Measurements from ENCODE around the gene DMP1. TPM values are rescaled to one million over a fixed set of nuclear protein-coding genes. Genes with fewer than 3 reads are reported as not detected.

Gene DMP1
- total RNA-seq, 1 donor from 2014 or later, result not detected

DNA sequence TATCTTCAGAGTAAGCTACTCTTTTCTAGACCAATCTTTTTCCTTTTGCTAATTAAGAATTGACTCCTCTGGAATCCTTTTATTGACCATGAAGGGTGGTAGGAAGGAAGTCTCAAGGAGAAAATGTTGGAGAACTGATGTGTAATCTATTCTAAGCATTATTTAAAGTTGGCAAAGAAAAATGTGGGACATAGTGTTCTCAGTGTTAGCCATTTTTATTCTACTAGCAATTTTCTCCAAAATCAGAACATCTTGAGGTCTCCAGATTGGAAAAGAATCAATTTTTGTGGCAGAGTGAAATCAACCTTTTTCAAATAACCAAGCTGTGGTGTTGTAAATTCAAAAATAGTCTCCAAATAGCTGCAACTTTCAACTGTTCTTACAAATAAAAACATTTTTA is 18.4 kb upstream of the DMP1 start:
- Mint-ChIP-seq H3K36me3 (ENCODE audit: low read depth) (no peaks in the 10 kb centered on the region), H3K27ac (no peak overlapping the region), H3K4me1 (no peaks in the 10 kb centered on the region), H3K9me3 (peaks cover 5% of the 10 kb centered on the region), H3K27me3 (no peaks in the 10 kb centered on the region), H3K4me3 (no peak overlapping the region)
- TF ChIP-seq, protein P1, sequence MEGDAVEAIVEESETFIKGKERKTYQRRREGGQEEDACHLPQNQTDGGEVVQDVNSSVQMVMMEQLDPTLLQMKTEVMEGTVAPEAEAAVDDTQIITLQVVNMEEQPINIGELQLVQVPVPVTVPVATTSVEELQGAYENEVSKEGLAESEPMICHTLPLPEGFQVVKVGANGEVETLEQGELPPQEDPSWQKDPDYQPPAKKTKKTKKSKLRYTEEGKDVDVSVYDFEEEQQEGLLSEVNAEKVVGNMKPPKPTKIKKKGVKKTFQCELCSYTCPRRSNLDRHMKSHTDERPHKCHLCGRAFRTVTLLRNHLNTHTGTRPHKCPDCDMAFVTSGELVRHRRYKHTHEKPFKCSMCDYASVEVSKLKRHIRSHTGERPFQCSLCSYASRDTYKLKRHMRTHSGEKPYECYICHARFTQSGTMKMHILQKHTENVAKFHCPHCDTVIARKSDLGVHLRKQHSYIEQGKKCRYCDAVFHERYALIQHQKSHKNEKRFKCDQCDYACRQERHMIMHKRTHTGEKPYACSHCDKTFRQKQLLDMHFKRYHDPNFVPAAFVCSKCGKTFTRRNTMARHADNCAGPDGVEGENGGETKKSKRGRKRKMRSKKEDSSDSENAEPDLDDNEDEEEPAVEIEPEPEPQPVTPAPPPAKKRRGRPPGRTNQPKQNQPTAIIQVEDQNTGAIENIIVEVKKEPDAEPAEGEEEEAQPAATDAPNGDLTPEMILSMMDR (IDR thresholded peaks at IDR 0.05), result no peak
- intact Hi-C loops (cut with micrococcal nuclease), result no loop called here
- ChIA-PET CTCF (no interaction called here), POLR2A (no interaction called here)
- DNase-seq (no peak), ATAC-seq (ENCODE audit: low read depth) (no peak)

DNA sequence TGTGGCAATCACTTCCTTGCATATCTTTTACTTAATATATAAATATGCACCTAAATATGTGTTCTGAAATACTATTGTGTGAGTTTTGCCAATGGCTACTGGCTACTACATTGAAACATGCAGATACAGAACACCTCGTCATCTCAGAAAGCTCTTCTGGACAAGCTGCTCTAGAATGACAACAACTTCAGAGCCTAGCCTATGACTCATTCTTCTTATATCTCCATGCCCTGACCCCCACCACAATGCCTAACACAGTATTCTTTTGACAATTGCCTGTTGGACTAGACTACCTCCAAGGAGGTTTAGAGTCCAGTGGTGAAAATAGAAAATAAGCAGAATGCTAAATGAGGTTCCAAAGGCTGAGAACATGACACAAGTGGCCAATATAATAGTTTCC is 17.6 kb upstream of the DMP1 start:
- DNase-seq, result no peak
- Mint-ChIP-seq H3K27ac (no peak overlapping the region), H3K27me3 (no peaks in the 10 kb centered on the region), H3K36me3 (ENCODE audit: low read depth) (no peaks in the 10 kb centered on the region), H3K4me1 (no peaks in the 10 kb centered on the region), H3K9me3 (peaks cover 5% of the 10 kb centered on the region), H3K4me3 (no peak overlapping the region)
- intact Hi-C loops (cut with micrococcal nuclease), result no loop called here
- ChIA-PET CTCF (no interaction called here), POLR2A (no interaction called here)
- ATAC-seq (ENCODE audit: low read depth), result no peak
- TF ChIP-seq, protein P1 (IDR thresholded peaks at IDR 0.05), result no peak

DNA sequence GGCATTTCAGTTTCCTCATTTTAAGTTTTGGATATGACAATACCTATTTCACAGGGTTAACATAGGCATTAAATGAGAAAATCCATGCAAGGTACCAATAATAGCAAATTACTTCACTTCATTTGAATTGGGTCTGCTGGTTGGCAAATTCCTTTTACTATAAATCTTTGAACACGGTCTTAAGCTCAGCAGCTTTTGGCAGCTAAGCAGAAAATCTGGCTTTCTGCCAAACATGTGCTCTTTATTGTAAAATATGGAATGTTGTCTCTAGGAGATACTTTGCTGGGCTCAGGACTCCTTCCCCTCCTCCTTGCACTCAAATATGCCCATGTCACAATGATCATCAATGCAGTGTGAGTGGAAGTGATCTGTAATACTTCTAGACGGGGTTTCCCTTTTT is 16.8 kb upstream of the DMP1 start:
- ChIA-PET POLR2A (no interaction called here), CTCF (no interaction called here)
- intact Hi-C loops (cut with micrococcal nuclease), result no loop called here
- Mint-ChIP-seq H3K9me3 (peaks cover 5% of the 10 kb centered on the region), H3K4me1 (no peaks in the 10 kb centered on the region), H3K36me3 (ENCODE audit: low read depth) (no peaks in the 10 kb centered on the region), H3K4me3 (no peak overlapping the region), H3K27me3 (no peaks in the 10 kb centered on the region), H3K27ac (no peak overlapping the region)
- DNase-seq (no peak), ATAC-seq (ENCODE audit: low read depth) (no peak)
- TF ChIP-seq, protein P1 (IDR thresholded peaks at IDR 0.05), result no peak

DNA sequence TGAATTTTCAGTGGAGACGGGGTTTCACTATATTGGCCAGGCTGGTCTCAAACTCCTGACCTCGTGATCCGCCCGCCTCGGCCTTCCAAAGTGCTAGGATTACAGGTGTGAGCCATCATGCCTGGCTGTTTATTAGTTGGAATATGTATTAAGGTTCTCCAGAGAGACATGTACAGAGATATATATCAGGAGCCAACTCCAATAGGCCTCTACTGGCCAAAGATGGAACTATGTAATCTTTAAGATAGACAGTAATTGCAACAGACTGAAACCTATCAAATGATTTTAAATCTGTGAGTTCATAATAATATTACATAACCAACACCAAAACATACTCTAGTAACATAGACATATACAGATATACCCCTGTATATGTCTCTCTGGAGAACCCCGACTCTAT is 5.8 kb upstream of the DMP1 start:
- ATAC-seq (ENCODE audit: low read depth), result no peak
- intact Hi-C loops (cut with micrococcal nuclease), result no loop called here
- H3K27me3 Mint-ChIP-seq, result no peaks in the 10 kb centered on the region
- TF ChIP-seq, protein P1 (IDR thresholded peaks at IDR 0.05), result no peak
- H3K4me1 Mint-ChIP-seq, result no peaks in the 10 kb centered on the region
- H3K36me3 Mint-ChIP-seq (ENCODE audit: low read depth), result no peaks in the 10 kb centered on the region
- H3K4me3 Mint-ChIP-seq, result no peak overlapping the region
- H3K9me3 Mint-ChIP-seq, result no peaks in the 10 kb centered on the region
- H3K27ac Mint-ChIP-seq, result no peak overlapping the region
- CTCF ChIA-PET, result no interaction called here
- POLR2A ChIA-PET, result no interaction called here
- DNase-seq, result no peak

DNA sequence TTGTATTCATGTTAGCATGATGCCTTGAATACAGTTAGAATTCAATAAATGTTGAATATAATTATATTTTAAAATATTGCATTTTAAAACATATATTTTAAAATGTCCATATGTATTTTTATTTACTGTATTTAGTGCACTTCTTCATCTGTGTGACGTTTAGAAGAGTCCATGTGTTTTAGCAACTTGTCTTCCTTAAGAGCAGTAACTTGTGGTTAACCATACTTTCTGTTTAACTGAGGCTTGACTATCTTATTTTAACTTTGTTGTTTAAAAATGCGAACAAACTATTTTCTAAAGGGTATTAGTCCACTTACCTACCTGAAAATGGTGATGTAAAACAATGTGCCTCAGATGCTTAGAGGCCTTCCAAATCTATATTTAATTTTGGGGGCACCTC is 858 bp downstream of the DMP1 start:
- H3K4me1 Mint-ChIP-seq, result no peaks in the 10 kb centered on the region
- H3K27ac Mint-ChIP-seq, result no peak overlapping the region
- ATAC-seq (ENCODE audit: low read depth) (no peak), DNase-seq (no peak)
- no peak overlapping the region for H3K4me3 Mint-ChIP-seq
- ChIA-PET CTCF (no interaction called here), POLR2A (no interaction called here)
- H3K9me3 Mint-ChIP-seq, result no peaks in the 10 kb centered on the region
- peaks cover 3% of the 10 kb centered on the region for H3K27me3 Mint-ChIP-seq
- H3K36me3 Mint-ChIP-seq (ENCODE audit: low read depth), result no peaks in the 10 kb centered on the region
- intact Hi-C loops (cut with micrococcal nuclease), result no loop called here
- TF ChIP-seq, protein P1 (IDR thresholded peaks at IDR 0.05), result no peak

Measured in activated B cell treated with CpG ODN at 0.5 μM for 24 hours (primary cell).